ENCODE measurements around the gene FRS2.

FRS2 gene

DNA sequence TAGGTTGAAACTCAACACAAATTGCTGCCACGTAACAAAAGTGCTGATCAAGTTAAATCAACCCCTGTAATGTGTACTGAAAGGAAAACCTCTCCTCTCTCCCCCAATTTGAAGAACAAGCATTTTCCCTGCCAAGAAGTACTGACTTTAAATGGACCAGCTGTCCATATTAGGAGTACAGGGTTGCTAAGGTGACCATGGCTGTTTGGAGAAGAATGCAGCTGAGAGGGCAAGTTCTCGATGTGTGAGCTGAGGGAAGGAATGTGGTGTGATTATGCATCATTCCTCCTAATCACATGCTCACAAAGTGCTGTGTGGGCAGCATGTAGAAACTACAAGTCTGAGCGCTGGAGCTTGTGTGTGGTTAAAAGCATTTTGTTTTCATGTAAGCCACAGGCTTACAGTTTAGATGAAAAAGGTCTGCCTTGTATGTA is 64.2 kb downstream of the FRS2 start:
- peak; percentile 42 to 76 for DNase-seq

DNA sequence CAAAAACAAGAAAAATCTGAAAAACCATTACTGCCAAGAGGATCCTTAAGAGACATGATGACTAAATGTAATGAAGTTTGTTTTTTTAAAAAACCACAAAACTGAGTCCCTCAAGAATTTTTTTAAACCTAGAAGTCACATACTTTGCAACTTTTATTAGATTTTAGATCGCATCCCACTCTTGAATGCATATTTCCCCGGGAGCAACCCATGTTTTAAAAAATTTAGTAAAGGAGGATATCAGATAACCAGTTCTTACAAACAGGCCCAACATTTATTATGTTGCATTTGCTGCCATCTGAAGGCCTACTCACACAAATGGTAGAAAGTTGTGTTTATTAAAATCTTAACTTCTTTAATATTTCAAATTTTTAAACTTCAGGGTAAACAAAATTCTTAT is 70.8 kb downstream of the FRS2 start:
- DNase-seq, result no peak

DNA sequence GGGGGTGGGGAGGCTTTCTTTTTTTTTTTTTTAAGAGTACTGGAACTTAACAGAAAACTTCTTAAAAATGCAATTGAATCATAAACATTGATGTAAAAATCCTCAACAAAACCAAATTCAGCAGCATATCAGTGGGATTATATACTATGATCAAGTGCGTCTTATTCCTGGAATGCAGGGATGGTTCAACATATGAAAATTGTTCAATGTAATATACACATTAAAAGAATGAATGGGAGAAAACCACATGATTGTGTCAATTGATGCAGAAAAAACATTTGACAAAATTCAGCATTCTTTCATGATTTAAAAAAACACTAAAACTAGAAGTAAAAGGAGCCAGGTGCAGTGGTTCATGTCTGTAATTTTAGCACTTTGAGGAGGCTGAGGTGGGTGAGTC is 73.9 kb downstream of the FRS2 start:
- no peak for DNase-seq

DNA sequence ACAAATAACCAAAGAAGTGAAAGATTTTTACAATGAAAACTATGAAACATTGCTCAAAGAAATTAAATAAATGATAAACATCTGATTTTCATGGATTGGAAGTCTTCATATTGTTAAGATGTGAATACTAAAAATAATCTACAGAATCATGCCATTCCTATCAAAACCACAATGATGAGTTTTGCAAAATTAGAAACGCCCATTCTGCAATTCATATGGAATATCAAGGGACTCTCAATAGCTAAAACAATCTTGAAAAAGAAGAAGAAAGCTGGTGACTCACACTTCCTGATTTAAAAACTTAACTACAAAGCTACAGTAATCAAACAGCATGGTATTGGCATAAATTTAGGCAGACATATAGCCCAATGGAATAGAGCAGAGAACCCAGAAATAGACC is 74.9 kb downstream of the FRS2 start:
- DNase-seq, result no peak

DNA sequence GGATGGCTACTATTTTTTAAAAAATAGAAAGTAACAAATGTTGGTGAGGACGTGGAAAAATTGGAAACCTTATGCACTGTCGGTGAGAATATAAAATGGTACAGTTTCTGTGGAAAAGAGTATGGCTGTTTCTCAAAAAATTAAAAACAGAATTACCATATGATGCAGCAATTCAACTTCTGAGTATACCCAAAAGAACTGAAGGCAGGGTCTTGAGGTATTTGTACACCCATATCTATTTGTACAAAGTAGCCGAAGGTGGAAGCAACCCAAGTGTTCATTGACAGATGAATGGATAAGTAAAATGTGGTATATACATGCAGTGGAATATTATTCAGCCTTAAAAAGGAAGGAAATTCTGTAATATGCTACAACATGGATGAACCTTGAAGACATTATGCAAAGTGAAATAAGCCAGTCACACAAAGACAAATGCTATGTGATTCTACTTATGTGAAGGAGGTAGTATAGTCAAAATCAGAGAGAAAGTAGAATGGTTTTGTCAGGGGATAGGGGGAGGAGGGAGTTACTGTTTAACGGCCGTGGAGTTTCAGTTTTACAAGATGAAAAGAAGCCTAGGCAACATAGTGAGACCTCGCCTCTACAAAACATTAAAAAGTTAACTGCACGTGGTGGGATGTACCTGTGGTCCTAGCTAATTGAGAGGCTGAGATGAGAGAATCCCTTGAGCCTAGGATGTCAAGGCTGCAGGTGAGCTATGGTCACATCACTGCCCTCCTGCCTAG is 76.7 kb downstream of the FRS2 start:
- no peak for DNase-seq

DNA sequence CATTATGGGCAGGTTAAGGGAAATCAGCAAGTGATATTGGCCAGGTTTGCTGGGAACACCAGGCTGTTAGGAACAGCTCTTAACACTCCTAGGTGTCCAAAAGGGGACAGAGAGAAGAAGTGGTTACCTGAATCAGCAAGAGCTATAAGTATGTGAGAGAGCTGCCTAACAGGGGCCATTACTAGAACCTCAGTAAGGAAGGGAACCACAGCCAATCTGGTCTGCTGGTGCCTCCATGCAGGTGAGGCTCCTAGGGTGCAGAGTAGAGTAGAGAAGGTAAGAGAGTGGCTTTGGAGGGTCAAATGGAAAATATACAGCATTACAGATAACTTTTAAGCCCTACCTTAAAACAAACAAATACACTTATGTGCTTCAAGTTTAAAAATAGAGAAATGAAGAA is 78.5 kb downstream of the FRS2 start:
- no peak for DNase-seq

DNA sequence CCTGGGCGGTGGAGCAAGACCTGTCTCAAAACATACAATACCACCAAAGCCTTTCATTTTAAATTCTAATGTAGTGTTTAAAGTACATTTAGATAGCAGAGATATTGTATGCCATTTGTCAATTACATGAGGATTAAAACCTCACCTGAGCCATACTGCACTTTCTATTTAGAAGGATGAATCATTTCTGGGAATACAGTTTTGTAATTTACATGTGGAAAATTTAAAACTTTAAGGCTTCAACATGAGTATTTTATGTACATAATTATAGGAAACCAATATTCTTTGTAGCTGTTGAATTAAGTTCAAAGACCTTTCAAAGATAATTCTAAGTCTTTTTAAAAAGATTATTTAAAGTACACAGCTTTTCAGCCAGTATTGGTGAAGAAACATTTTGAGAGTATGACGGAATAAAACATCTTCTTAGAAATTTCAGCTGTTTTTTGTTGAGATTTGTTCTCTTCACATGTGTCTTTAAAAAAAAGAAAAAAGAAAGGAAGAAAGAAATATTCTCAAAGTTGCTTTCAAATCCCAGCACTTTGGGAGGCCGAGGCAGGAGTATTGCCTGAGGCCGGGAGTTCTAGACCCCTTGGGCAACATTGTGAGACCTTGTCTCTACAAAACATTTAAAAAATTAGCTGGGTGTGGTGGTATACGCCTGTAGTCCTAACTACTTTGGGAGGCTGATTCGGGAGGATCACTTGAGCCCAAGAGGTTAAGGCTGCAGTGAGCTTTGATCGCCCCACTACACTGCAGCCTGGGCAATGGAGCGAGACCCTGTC is 80.6 kb downstream of the FRS2 start:
- DNase-seq, result no peak

DNA sequence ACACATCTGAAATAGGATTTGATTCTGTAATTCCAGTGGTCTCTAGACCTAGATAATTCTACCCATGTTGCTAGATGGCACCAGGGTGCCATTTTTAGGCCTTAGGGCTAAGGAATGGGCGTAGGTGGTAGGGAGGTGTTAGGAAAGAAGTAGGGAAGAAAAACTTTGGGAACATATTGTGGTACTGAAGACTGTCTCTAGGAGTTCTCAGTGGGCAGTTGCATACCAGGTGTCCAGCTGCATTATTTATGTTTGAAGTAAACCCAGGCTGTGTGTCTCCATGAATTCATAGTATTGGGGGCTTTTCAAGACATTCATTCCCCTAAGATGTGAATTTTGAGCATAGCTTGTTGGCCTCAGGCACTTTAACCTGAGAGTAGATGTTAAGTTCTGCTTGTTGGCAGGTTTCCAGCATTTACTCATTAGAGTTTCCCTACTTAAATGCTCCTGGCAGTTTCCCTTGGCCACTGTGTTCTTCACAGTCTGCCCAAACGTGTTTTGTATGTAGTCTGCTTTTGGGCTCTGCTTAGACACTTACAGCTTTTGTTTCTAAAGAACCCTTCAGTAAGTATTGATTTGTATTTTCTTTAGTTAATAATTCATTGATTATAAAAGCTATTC is 83.5 kb downstream of the FRS2 start:
- DNase-seq, result peak in 1 of 2 donors; percentile 40

DNA sequence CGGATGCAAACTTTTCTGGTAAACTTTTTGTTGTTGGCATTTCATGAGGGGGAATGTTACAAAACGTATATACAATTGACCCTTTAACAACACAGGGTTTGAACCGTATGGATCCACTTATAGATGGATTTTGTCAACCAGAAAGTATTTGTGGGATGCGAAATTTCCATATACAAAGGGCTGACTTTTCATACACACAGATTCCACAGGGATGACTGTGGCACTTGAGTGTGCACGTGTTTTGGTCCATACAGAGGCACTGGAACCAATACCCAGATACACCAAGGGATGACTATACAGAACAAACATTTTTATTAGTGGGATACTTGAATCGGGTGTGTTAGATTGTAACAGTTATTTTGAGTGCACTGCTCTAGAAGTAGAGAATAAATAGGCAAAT is 85.3 kb downstream of the FRS2 start:
- DNase-seq, result no peak

DNA sequence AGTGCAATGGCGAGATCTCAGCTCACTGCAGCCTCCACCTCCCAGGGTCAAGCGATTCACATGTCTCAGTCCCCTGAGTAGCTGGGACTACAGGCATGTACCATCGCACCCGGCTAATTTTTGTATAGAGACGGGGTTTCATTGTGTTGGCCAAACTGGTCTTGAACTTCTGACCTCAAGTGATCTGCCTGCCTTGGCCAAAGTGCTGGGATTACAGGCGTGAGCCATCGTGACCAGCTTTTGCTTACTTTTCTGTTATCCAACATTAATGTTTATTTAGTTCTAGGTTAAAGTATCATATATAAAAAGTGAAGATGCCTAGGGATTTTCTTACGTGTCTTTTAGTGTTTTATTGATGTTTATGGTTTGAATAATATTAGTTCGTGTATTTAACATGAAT is 86.2 kb downstream of the FRS2 start:
- DNase-seq, result no peak

DNA sequence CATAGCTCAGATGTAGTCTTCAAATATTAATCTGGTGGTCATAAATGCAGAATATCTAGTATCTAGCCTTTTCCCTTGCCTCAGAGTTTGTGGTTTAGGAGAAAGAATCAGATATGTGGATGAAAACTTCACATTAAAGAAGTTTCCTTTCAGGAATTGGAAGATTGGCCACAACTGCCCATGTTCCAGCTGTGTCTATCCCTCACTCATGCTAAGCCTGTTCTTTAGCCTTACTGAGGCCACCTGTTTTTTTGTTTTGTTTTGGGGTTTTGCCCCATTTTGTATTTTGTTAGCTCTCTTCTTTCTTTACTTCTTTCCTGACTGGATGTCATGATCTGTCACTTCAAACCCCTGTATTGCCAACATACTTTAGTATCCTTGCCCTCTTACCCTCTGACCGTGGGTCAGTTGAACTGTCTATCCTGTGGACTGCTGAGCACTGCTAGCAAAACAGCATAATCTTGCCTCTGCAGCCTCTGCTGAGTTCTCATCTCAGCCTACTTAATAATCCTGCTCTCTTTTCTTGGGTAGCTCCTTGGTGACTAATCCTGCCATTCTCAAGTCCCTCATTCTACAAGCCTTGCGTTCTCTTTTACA is 93.1 kb downstream of the FRS2 start:
- DNase-seq, result no peak

DNA sequence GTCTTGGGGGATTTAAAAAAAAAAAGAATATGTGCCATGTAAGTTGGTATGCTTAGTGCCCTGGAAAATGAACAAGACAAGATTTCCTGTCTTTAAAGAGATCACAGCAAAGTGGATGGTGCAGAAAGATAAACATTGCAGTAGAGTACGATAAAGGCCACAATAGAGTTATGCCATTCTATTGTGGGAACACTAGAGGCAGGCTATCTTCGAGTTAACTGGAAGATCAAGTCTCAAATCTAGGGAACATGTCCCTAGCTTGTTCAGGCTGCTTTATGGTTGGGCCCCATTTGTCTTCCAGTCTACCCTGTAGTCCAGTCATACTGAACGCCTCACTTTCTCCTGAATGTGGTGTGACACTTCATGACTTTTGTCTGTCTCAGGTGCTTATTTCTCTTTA is 96.4 kb downstream of the FRS2 start:
- DNase-seq, result no peak

DNA sequence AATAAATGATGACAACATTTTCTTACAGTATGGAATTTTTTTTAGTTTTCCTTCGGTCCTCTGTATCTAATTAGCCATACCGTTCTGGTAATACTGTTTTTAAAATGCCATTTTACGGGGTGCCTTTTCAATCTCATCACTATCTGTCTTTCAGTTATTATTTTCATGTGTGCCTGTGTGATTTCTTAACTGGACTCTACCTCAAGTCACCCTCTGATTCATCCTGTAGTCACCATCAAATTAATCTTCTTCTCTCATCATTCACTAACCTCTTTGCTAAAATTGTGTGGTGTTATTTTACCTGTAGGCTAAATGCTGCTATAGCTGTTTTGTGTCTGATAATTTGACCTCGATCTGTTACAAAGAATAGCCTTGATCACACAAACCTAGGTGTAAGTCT is 99.0 kb downstream of the FRS2 start:
- no peak for DNase-seq

DNA sequence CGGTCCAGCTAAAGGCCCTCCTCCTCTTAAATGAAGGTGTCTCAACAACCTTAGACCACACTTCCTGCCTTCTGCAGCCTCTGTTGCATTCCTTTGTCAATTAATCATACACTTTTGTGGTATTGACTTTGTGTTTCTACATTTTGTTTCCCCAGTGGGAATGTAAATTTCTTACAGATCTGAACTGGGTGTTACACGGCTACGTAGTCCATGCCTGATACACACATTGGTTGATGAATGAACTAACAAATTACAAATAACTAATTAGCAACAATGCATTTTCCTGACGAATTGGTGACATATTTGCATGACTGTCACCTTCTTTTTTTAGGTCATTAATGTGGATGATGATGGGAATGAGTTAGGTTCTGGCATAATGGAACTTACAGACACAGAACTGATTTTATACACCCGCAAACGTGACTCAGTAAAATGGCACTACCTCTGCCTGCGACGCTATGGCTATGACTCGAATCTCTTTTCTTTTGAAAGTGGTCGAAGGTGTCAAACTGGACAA is 99.9 kb downstream of the FRS2 start:
- DNase-seq, result no peak

DNA sequence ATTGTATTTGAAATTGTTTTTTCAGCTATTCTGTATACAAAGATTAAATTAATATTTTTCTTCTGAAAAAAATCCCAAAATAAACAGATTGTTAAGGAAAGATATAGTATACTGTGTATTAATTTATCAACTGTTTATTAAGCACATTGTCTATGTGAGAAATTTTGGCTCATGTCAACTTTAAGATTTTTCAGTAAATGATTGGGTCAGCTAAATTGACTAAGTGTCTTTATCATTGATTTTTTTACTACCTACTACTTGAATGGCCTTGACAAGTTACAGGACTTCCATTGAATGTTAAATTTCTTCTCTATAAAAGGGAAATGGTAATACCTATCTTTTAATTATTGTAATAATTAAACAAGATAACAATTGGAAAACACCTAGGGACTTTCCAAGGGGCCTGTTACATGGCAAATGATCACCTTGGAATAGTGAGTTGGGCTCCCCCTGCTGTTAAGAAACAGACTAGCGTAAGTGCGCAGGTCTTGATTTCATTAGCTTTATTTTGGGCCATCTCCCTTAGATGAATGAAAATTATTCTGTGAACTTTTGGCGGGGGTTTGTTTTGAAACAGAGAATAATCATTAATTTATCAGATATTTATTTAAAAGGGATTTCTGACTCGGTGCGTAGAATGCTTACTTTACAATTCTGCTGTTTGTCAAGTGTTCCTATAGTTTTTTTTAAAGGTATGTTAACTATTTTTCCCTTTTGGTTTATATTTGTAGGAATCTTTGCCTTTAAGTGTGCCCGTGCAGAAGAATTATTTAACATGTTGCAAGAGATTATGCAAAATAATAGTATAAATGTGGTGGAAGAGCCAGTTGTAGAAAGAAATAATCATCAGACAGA is 100.6 kb downstream of the FRS2 start:
- peak; percentile 17 to 52 for DNase-seq

DNA sequence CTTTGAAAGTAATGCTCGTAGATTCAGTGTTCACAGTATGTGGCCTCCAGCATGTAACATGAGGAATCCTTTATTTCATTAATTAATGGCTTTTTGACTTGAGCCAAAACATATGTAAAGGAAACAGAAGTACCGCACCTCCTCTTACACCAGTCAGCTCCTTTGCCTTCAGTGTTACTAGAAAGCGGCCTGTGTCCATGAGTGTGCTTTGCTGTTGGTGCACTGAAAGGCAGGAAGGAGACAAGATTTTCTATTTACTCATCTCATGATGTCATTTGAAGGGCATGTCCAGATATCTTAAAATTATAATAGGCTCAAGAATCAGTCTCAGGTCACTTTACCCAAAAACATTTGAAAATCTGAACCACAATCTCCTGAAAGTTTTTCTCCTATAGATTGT is 105.2 kb downstream of the FRS2 start:
- DNase-seq, result no peak

DNA sequence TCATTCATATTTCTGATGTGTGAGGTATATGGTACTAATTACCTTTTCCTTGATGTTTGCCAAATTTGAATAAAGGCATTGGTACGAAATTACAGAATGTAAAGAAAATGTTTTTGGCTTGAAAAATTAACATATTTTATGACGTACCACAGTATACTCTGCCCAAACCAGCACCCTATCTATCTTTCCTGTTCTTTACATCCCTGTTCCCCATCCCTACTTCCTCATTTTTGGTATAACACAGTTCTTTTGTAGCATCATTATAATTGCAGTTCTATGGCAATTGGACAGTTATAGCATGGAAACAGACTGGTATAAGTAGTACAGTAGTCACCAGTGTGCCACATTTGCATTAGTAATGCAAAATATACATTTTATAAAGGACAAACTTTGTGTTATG is 108.1 kb downstream of the FRS2 start:
- DNase-seq, result no peak

DNA sequence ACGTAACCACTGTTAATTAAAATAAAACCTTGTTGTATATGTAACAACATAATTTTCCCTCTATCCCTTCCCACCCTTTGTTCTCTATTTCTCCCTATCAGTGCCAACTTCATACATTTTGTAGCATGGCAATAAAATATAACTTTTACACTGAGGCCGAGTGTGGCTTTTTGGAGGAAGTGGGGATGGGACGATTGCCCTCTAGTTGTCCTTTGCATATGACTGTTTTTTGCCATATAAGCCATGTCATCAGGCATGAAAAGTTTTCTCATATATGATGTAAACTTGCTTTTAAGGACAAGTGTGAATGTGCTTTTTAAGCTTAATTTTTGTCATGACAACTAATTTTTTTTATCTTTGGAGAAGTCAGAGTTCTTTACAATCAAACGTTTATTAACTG is 108.8 kb downstream of the FRS2 start:
- DNase-seq, result no peak

DNA sequence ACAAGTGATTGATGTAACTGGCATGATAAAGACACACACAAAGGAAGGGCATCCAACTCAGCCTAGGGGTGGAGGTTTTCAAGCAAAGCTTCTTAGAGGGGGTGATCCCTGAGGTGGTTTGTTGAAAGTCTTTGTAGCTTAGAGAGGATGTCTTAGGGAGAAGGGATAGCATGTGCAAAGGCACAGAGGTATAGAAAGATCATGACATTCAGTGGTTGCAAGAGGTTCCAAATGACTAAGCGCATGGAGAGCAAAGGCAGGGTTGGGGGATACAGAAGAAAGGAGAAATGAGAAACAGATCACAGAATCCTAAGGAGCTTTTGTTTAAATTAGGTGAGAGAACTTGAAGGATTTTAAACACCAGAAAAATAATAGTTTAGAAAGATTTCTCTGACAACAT is 109.9 kb downstream of the FRS2 start:
- DNase-seq, result no peak

DNA sequence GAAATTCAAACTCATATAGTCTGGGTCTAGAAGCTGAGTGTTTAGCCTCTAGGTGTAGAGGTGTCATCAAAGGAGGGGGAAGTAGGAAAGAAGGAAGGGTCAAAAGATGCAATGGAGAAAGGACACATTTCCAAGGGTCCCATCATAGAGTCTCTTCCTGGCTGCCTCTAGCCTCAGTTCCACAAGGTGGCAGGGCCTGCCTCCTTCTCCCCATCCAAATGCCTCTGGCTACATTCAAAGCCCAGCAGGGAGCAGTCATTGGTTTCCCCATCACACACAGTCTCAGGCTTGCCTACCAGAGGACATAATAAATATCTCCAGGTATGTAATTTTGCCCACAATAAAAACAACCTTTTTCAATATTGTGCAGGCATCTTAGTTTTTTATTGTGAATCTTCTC is 113.0 kb downstream of the FRS2 start:
- no peak for DNase-seq

DNA sequence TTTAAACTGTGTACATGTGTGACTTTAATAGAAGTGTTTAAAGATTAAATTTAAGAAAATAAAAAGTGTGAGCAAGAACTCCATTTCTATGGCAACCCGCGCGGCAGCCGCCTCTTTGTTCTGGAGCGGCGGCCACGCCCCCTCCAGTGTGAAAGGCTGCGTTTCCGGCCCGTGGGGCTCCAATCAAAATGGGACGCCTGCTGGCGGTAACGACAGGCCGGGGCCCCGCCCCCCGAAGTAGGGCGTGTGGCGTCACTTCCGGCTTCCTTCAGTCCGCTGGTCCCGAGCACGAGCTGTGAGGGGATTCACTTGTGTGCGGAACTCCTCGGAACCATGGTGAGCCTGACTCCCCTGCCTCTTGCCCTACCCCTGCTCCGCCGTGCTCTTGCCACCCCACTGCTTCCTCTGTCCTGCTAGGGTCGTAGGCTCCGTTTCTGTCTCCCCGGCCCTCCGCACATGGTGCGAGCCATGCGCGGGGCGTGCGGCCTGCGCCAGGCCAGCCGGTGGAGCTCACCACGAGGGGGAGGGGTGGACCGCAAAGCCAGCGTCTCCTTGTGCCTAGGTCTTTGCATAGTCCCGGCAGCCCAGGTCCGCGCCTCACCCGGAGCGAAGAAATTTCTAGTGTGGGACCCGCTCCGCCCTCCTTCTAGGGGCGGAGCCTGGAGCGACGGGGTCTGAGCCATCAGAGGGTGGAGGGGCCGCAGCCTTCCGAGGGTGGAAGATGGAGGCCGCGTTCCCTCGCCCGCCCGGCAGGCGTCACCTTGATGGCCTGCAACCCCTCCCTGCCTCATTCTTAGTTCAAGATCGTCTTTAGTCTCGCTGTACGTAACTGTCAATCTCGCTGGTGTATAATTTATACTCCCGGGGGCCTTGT is 115.2 kb downstream of the FRS2 start, which contains the start of gene CCT2:
CCT2 (plus strand) TSS at position 271 of the 874 bp plus-strand sequence; CDS start at position 334, 63 bp downstream.
- peak; percentile 94 to 95 for DNase-seq
